Measurements from ENCODE around the gene ABCB8.
"Not testable (repeated sequence)": the region's sequence is repeated elsewhere in the genome, so short reads cannot be mapped to it uniquely, and the experiment has no call there.

The ABCB8 gene

DNA sequence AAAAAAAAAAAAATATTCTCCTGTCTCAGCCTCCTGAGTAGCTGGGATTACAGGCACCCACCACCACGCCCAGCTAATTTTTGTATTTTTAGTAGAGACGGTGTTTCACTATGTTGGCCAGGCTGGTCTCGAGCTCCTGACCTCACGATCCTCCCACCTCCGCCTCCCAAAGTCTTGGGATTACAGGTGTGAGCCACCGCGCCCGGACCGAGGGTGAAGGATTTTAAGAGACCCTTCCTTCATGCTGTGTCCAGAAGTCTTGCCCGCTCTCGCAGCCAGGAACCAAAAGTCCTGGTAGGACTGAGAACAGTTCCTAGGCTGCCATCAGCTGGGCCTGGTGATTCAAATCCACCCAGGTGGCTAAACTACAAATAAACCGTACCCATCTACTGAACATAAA is 16.6 kb upstream of the ABCB8 start:
- not testable (repeated sequence) for DNase-seq (ENCODE audit: low read depth, low spot score); H3K4me3 ChIP-seq (ENCODE audit: low read length)

- no peak for DNase-seq (ENCODE audit: low read depth, low spot score)
- no peak overlapping the region for H3K4me3 ChIP-seq (ENCODE audit: low read length)
Observed at GRCh38 chr7:151012031-151012692, 16.1 kb upstream of the ABCB8 start.

- H3K4me3 ChIP-seq (ENCODE audit: low read length): peak overlapping the region; percentile 15
- DNase-seq (ENCODE audit: low read depth, low spot score): no peak
Observed at GRCh38 chr7:151012911-151013347, 15.3 kb upstream of the ABCB8 start.

GRCh38 chr7:151013356-151013732 is 14.9 kb upstream of the ABCB8 start:
- peak overlapping the region; percentile 67 for H3K4me3 ChIP-seq (ENCODE audit: low read length)
- no peak for DNase-seq (ENCODE audit: low read depth, low spot score)

GRCh38 chr7:151013733-151014497 is 14.3 kb upstream of the ABCB8 start:
- peak; percentile 93 for DNase-seq (ENCODE audit: low read depth, low spot score)
- H3K4me3 ChIP-seq (ENCODE audit: low read length): peak overlapping the region; percentile 67

DNA sequence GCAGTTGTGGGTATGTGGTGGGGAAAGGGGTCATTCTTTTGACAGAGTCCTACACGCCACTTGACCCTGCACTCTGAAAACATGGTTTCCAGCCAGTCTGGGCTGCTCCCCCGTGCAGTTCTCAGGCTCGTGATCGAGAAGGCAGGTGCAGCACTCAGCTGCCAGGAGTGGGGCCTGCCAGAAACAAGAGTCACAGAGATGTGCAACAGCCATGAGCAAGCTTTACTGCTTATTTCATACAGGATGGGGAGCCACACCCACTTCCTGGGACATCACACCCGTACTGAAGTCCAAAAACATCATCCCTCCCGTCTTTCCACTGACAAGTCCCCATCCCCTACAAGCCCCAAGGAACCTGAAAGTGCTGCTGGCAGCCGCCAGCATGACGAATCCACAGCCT is 13.3 kb upstream of the ABCB8 start:
- DNase-seq (ENCODE audit: low read depth, low spot score): peak; percentile 38
- no peak overlapping the region for H3K4me3 ChIP-seq (ENCODE audit: low read length)

- DNase-seq (ENCODE audit: low read depth, low spot score): no peak
- no peak overlapping the region for H3K4me3 ChIP-seq (ENCODE audit: low read length)
Observed at GRCh38 chr7:151015967-151016366, 12.3 kb upstream of the ABCB8 start.

DNA sequence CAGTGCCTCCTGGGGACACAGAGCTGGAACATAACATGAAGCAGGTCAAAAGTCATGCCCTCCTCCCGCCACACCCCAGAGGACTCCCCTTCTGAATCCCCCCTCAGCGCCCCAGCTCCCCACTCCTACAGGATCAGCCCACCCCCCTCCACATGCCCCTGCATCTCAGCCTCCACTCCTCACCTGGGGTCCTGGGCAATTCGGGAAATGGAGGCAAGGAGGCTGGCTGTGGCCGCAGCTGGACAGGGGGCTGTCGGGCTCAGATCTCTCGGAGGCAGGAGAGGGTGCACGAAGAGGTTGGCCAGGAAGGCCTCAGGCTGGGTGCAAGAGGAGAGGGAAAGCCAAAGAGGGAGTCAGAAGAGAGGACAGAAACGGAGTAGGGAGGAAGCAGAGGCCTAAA is 11.7 kb upstream of the ABCB8 start:
- DNase-seq (ENCODE audit: low read depth, low spot score): no peak
- no peak overlapping the region for H3K4me3 ChIP-seq (ENCODE audit: low read length)

DNA sequence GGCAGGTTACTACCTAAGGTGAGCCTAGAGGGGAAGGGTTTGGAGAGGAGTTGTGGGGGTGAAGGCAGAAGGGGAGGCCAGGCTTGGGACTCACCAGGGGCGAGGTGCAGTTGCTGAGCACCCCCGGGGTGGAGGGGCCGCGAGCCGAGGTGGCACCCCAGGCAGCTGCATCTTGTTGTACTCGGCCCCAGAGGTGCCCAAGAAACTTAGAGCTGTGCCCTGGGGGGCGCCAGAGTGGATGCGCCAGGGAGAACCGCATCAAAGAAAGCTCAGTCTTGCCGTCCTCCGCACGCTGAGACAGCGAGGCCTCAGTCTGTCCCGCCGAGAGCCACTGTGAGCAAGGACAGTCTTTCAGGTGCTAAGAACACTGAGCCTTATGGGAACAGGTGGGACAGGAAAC is 11.3 kb upstream of the ABCB8 start:
- no peak overlapping the region for H3K4me3 ChIP-seq (ENCODE audit: low read length)

GRCh38 chr7:151017370-151017952 is 10.8 kb upstream of the ABCB8 start:
- peak overlapping the region; percentile 45 for H3K4me3 ChIP-seq (ENCODE audit: low read length)
- DNase-seq (ENCODE audit: low read depth, low spot score): no peak

More for the DNA sequence above, 11.3 kb upstream of the ABCB8 start:
- no peak for DNase-seq (ENCODE audit: low read depth, low spot score)

- H3K4me3 ChIP-seq (ENCODE audit: low read length): peak overlapping the region; percentile 45
- DNase-seq (ENCODE audit: low read depth, low spot score): peak; percentile 72
Observed at GRCh38 chr7:151017953-151018420, 10.3 kb upstream of the ABCB8 start.

DNA sequence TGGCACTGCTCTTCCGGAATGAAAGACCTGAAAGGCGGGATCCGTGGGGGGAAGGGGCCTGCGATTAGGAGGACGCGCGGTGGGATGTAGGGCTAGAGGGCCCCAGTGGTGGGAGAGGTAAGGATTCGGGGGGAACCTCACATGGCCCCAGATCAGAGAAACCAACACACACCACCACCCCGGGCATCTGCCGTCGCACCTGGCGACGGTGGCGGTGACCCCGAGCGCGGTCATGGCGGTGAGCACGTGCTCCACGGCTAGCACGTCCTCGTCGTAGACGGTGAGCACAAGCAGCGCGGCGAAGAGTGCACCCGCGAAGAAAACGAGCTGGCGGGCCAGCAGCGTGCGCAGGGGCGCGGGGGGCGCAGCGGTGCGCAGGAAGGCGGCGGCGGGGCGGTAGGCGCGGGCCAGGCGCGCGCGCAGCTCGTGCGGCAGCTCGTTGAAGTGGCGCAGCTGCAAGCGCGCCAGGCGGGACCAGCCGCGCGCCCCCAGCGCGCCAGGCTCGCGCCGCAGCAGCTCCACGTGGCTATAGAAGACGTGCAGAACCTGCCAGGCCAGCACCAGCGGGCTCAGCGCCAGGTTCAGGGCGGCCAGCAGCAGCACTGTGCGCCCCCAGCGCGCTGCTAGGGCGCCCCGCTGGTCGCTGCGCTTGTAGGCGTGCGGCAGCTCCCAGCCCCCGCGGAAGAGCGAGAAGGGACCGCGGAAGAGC is 9.7 kb upstream of the ABCB8 start:
- DNase-seq (ENCODE audit: low read depth, low spot score): no peak
- peak overlapping the region; percentile 45 for H3K4me3 ChIP-seq (ENCODE audit: low read length)

GRCh38 chr7:151019130-151019447 is 9.2 kb upstream of the ABCB8 start:
- H3K4me3 ChIP-seq (ENCODE audit: low read length): no peak overlapping the region
- DNase-seq (ENCODE audit: low read depth, low spot score): no peak

DNA sequence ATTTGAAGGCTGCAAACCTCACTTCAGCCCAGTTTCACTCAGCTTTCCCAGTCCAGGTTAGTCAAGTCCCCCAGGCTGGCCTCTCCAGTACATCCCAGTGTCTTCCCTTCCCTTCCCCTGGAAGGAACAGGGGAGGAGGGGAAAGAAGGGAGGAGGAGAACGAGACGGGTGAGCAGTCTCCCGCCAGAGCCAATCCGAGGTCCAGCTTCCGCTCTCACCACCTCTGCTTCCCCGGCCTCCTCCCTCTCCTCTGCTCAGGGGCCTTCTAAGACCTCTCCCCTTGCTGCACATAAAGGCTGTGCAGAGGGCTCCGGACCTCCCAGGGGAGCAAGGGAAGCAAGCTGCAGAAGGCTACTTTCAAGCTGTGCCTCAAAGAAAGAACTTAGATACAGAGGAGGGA is 8.0 kb upstream of the ABCB8 start:
- no peak for DNase-seq (ENCODE audit: low read depth, low spot score)
- no peak overlapping the region for H3K4me3 ChIP-seq (ENCODE audit: low read length)

- no peak for DNase-seq (ENCODE audit: low read depth, low spot score)
- no peak overlapping the region for H3K4me3 ChIP-seq (ENCODE audit: low read length)
Observed at GRCh38 chr7:151023232-151023631, 5.0 kb upstream of the ABCB8 start.

DNA sequence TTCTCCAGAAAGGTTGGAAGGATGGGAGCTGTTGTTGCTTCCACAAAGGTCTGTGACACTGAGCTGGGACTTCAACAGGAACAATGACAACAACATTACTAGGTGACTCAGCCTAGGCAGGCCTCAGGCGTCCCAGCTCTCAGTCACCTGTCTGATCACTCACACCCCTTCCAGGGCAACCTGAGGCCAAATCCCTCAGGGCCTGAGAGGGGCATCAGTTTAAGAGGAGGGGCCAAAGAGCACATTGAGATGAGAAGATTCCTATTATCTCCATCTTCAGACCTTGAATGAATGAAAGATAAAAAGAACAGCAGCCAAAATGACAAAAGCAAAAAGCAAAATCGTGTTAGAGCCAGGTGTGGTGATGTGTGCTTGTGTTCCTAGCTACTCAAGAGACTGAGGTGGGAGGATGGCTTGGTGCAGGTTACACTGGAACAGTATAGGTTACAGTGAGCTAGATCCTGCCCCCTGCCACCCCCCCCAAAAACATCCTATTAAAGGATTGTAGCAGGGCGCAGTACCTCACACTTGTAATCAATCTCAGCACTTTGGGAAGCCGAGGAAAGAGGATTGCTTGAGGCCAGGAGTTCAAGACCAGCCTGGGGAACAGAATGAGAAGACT is 3.7 kb upstream of the ABCB8 start, which contains the start of gene ATG9B:
Gene ATG9B, minus strand, starts transcription at position 60 of the 622 bp plus-strand sequence. CDS start 71 bp downstream, outside the sequence.
- no peak for DNase-seq (ENCODE audit: low read depth, low spot score)
- no peak within 1 kb of the TSS for H3K4me3 ChIP-seq (ENCODE audit: low read length)

- no peak overlapping the region for H3K4me3 ChIP-seq (ENCODE audit: low read length)
- DNase-seq (ENCODE audit: low read depth, low spot score): no peak
Observed at GRCh38 chr7:151025924-151026671, 2.2 kb upstream of the ABCB8 start.

All from Jurkat, Clone E6-1 (cell line).